Measurements from ENCODE around the gene TMEM72. TPM values are rescaled to one million over a fixed set of nuclear protein-coding genes. Genes with fewer than 3 reads are reported as not detected.
A peak's percentile ranks its signal among the peaks of the same experiment; 100 is the strongest.

Gene TMEM72
- total RNA-seq, 1 donor from 2014 or later, result not detected

- ATAC-seq (no peak), DNase-seq (ENCODE audit: low spot score) (no peak)
- intact Hi-C loops (cut with DNase I), result no loop called here
These were observed 535 bp upstream of the TMEM72 start for GRCh38 chr10:44910602-44911001.

- no peak for ATAC-seq
- no peak for DNase-seq (ENCODE audit: low spot score)
- intact Hi-C loops (cut with DNase I), result no loop called here
These were observed 814 bp downstream of the TMEM72 start for GRCh38 chr10:44911951-44912350.

GRCh38 chr10:44913350-44914081 lies 2.4 kb downstream of the TMEM72 start:
- DNase-seq (ENCODE audit: low spot score) (no peak), ATAC-seq (no peak)
- intact Hi-C loops (cut with DNase I), result no loop called here

- intact Hi-C loops (cut with DNase I), result no loop called here
- ATAC-seq (no peak), DNase-seq (ENCODE audit: low spot score) (no peak)
These were observed 3.8 kb downstream of the TMEM72 start for GRCh38 chr10:44914891-44915290.

GRCh38 chr10:44916429-44916828 lies 5.3 kb downstream of the TMEM72 start:
- ATAC-seq (no peak), DNase-seq (ENCODE audit: low spot score) (no peak)
- intact Hi-C loops (cut with DNase I), result no loop called here

GRCh38 chr10:44917848-44918247 lies 6.7 kb downstream of the TMEM72 start:
- ATAC-seq (no peak), DNase-seq (ENCODE audit: low spot score) (no peak)
- intact Hi-C loops (cut with DNase I), result no loop called here

GRCh38 chr10:44920252-44920651 lies 9.1 kb downstream of the TMEM72 start:
- intact Hi-C loops (cut with DNase I), result no loop called here
- DNase-seq (ENCODE audit: low spot score) (no peak), ATAC-seq (no peak)

- DNase-seq (ENCODE audit: low spot score) (no peak), ATAC-seq (no peak)
- intact Hi-C loops (cut with DNase I), result no loop called here
These were observed 9.9 kb downstream of the TMEM72 start for GRCh38 chr10:44921061-44921460.

- DNase-seq (ENCODE audit: low spot score) (no peak), ATAC-seq (no peak)
- intact Hi-C loops (cut with DNase I), result no loop called here
These were observed 10.4 kb downstream of the TMEM72 start for GRCh38 chr10:44921506-44921905.

GRCh38 chr10:44922021-44922420 lies 10.9 kb downstream of the TMEM72 start:
- DNase-seq (ENCODE audit: low spot score), result no peak
- intact Hi-C loops (cut with DNase I), result no loop called here
- no peak for ATAC-seq

- ATAC-seq (no peak), DNase-seq (ENCODE audit: low spot score) (no peak)
- intact Hi-C loops (cut with DNase I), result no loop called here
These were observed 11.8 kb downstream of the TMEM72 start for GRCh38 chr10:44922796-44923545.

- ATAC-seq, result no peak
- no peak for DNase-seq (ENCODE audit: low spot score)
- intact Hi-C loops (cut with DNase I), result no loop called here
These were observed 12.5 kb downstream of the TMEM72 start for GRCh38 chr10:44923611-44924010.

GRCh38 chr10:44924261-44925040 lies 13.3 kb downstream of the TMEM72 start:
- ATAC-seq, result no peak
- intact Hi-C loops (cut with DNase I), result no loop called here
- no peak for DNase-seq (ENCODE audit: low spot score)

GRCh38 chr10:44925224-44925623 lies 14.1 kb downstream of the TMEM72 start:
- ATAC-seq, result no peak
- intact Hi-C loops (cut with DNase I), result no loop called here
- no peak for DNase-seq (ENCODE audit: low spot score)

GRCh38 chr10:44925811-44926750 lies 14.9 kb downstream of the TMEM72 start:
- DNase-seq (ENCODE audit: low spot score) (no peak), ATAC-seq (no peak)
- intact Hi-C loops (cut with DNase I), result no loop called here

GRCh38 chr10:44926751-44927351 lies 15.7 kb downstream of the TMEM72 start:
- ATAC-seq (no peak), DNase-seq (ENCODE audit: low spot score) (no peak)
- intact Hi-C loops (cut with DNase I), result no loop called here

GRCh38 chr10:44927352-44927751 lies 16.2 kb downstream of the TMEM72 start:
- intact Hi-C loops (cut with DNase I), result no loop called here
- peak; percentile 89 for ATAC-seq

GRCh38 chr10:44928462-44928861 lies 17.3 kb downstream of the TMEM72 start:
- intact Hi-C loops (cut with DNase I), result no loop called here
- no peak for DNase-seq (ENCODE audit: low spot score)
- no peak for ATAC-seq

More at GRCh38 chr10:44927352-44927751, 16.2 kb downstream of the TMEM72 start:
- no peak for DNase-seq (ENCODE audit: low spot score)
